Memory B cell (primary cell): Measurements from ENCODE around the gene SLC39A11.
"Not testable (repeated sequence)": the region's sequence is repeated elsewhere in the genome, so short reads cannot be mapped to it uniquely, and the experiment has no call there.

Source experiments
- ATAC-seq: fragments of 150-1000 bp; cut with Tn5 transposase; 2 replicates; pipeline ENCODE4 v1.10.0; 2021; ENCODE audit warnings: low read depth, mild to moderate bottlenecking, moderate library complexity
- DNase-seq, 2 donors: peaks; one replicate each; pipeline ENCODE4 v3.0.0; 2022; ENCODE audit warnings: low spot score in 2 of 2
- H3K27ac Mint-ChIP-seq: one replicate; pipeline ENCODE4 v1.8.0; 2022; ENCODE audit warnings: mild to moderate bottlenecking, moderate library complexity, mixed read lengths
- H3K27me3 Mint-ChIP-seq: one replicate; pipeline ENCODE4 v1.8.0; 2022; ENCODE audit warnings: mixed read lengths
- H3K36me3 Mint-ChIP-seq: one replicate; pipeline ENCODE4 v1.8.0; 2022; ENCODE audit warnings: mild to moderate bottlenecking, mixed read lengths
- H3K4me1 Mint-ChIP-seq: one replicate; pipeline ENCODE4 v1.8.0; 2022; ENCODE audit warnings: mixed read lengths
- H3K4me3 Mint-ChIP-seq: one replicate; pipeline ENCODE4 v1.8.0; 2022; ENCODE audit warnings: mild to moderate bottlenecking, moderate library complexity, mixed read lengths
- H3K9me3 Mint-ChIP-seq: one replicate; pipeline ENCODE4 v1.8.0; 2022; ENCODE audit warnings: mixed read lengths

Gene SLC39A11

GRCh38 chr17:72913142-72913682 lies 179.3 kb downstream of the SLC39A11 start:
- peaks cover 9% of the 10 kb centered on the region for H3K36me3 Mint-ChIP-seq
- H3K9me3 Mint-ChIP-seq = no peaks in the 10 kb centered on the region
- H3K27ac Mint-ChIP-seq = no peak overlapping the region
- H3K4me3 Mint-ChIP-seq = no peak overlapping the region
- no peaks in the 10 kb centered on the region for H3K4me1 Mint-ChIP-seq
- ATAC-seq (no peak), DNase-seq (no peak)
- no peaks in the 10 kb centered on the region for H3K27me3 Mint-ChIP-seq

DNA sequence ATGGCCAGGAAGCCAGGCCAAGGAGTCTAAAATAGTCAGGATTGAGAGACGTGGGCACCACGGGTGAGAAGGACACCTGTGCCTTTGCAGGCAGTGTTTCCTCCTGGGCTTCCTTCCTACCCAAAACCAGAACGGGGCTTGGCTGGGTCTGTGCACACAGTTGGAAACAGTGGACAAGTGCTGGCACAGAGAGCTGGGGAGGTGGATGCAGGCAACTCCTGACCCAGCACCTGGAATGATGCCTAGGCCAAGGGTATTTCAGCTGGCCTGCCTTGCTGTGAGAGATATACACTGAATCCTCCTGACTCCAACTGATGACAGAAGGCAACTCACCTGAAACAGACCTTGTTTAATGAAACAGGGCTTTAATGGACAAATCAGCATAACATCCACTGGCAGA lies 186.2 kb downstream of the SLC39A11 start:
- ATAC-seq = no peak
- Mint-ChIP-seq H3K27me3 (no peaks in the 10 kb centered on the region), H3K4me3 (no peak overlapping the region), H3K9me3 (peaks cover 1% of the 10 kb centered on the region), H3K4me1 (no peaks in the 10 kb centered on the region), H3K36me3 (peaks cover 8% of the 10 kb centered on the region), H3K27ac (no peak overlapping the region)
- DNase-seq = no peak

- no peak overlapping the region for H3K4me3 Mint-ChIP-seq
- H3K27ac Mint-ChIP-seq = no peak overlapping the region
- no peaks in the 10 kb centered on the region for H3K4me1 Mint-ChIP-seq
- DNase-seq (no peak), ATAC-seq (no peak)
- H3K27me3 Mint-ChIP-seq = no peaks in the 10 kb centered on the region
- peaks cover 13% of the 10 kb centered on the region for H3K36me3 Mint-ChIP-seq
- peaks cover 1% of the 10 kb centered on the region for H3K9me3 Mint-ChIP-seq
These were observed 189.0 kb downstream of the SLC39A11 start for GRCh38 chr17:72903522-72903921.

DNA sequence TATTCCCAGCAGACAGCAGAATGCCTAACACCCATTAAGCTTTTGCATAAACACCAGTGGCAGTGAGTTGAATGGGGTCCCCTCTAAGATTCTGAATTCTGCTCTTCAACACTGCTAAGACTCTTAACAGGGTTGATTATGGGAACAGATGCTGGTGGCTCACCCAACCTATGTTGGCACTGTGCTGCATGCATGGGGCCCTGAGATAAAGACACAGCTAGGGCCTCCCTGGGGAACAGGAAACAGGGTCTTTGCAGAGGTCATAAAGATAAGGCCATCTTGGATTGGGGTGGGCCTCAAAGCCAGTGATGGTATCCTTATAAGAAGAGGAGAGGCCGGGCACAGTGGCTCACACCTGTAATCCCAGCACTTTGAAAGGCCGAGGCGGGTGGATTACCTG lies 190.8 kb downstream of the SLC39A11 start:
- DNase-seq = no peak
- peaks cover 1% of the 10 kb centered on the region for H3K9me3 Mint-ChIP-seq
- no peak overlapping the region for H3K27ac Mint-ChIP-seq
- no peak for ATAC-seq
- H3K36me3 Mint-ChIP-seq = peaks cover 22% of the 10 kb centered on the region
- H3K27me3 Mint-ChIP-seq = no peaks in the 10 kb centered on the region
- no peaks in the 10 kb centered on the region for H3K4me1 Mint-ChIP-seq
- H3K4me3 Mint-ChIP-seq = no peak overlapping the region

DNA sequence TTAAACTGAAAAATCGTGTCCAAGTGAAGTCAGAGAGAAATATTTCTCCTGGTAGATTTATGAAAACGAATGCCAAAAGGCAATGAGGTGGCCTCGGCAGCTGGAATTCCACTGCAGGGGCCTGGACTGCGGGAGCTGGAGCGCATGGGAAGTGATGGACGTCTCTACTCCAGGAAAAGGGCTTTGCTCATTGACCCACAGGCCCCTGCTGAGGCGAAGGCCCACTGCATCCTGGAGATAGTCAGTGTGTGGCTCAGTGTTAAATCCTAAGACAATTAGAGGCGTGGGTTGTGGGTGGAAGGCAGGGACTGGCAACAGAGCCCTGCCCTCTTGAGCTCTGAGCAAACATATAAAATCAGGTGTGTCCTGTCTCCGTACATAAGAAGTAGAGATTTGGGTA lies 191.4 kb downstream of the SLC39A11 start:
- ATAC-seq (no peak), DNase-seq (no peak)
- Mint-ChIP-seq H3K27ac (no peak overlapping the region), H3K36me3 (peaks cover 21% of the 10 kb centered on the region), H3K9me3 (peaks cover 1% of the 10 kb centered on the region), H3K4me3 (no peak overlapping the region), H3K27me3 (no peaks in the 10 kb centered on the region), H3K4me1 (no peaks in the 10 kb centered on the region)

DNA sequence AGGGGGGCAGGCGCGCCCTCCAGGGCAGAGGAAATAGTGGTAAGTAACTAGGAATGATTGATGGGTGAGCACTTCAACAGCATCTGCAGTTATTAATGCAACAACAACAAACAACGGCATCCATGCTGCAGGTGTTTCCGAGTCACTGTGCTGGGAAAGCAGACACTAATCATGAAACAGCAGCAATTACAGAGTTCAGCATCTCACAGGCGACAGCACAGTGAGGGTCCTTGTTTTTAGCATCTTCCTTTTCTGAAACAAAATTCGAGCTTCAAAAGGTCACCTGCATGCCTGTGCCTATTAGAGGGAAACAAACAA lies 191.9 kb downstream of the SLC39A11 start:
- Mint-ChIP-seq H3K36me3 (peaks cover 18% of the 10 kb centered on the region), H3K4me1 (no peaks in the 10 kb centered on the region), H3K27me3 (no peaks in the 10 kb centered on the region), H3K9me3 (no peaks in the 10 kb centered on the region), H3K4me3 (no peak overlapping the region), H3K27ac (no peak overlapping the region)
- ATAC-seq (no peak), DNase-seq (no peak)

DNA sequence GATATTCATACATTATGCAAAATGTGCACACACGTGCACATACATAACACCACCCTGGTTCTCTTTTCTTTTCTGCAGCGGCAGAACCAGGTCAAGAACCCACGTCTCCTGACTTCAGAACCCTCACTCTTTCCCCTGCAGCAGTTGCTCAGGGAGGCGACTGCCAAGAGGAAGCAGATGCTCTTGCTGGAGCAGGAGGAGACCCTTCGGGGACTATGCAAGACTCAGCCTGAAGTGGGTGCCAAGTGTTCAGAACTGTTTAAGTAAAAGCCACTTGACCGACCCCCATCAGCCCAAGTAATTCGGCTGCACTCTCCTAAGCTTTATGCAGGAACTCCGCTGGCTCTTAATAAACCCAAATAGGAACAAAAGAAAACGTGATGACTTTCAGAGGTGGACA lies 193.8 kb downstream of the SLC39A11 start:
- Mint-ChIP-seq H3K9me3 (no peaks in the 10 kb centered on the region), H3K4me1 (no peaks in the 10 kb centered on the region), H3K36me3 (peaks cover 23% of the 10 kb centered on the region), H3K4me3 (no peak overlapping the region), H3K27ac (no peak overlapping the region), H3K27me3 (no peaks in the 10 kb centered on the region)
- DNase-seq (no peak), ATAC-seq (no peak)

DNA sequence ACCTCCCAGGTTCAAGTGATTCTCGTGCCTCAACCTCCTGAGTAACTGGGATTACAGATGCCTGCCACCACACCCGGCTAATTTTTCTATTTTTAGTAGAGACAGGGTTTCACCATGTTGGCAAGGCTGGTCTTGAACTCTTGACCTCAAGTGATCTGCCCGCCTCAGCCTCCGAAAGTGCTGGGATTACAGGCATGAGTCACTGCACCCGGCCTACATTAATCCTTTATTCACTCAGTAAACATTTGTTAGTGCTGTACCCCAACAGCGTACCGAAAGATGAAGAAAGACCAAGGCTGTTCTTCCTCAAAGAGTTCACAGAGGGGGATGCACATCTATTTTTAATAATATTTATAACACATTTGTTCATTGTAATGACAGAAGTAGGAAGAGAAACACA lies 196.2 kb downstream of the SLC39A11 start:
- H3K9me3 Mint-ChIP-seq, H3K4me3 Mint-ChIP-seq, ATAC-seq, H3K4me1 Mint-ChIP-seq, DNase-seq, H3K27ac Mint-ChIP-seq, H3K27me3 Mint-ChIP-seq: not testable (repeated sequence)
- H3K36me3 Mint-ChIP-seq = peaks cover 27% of the 10 kb centered on the region

DNA sequence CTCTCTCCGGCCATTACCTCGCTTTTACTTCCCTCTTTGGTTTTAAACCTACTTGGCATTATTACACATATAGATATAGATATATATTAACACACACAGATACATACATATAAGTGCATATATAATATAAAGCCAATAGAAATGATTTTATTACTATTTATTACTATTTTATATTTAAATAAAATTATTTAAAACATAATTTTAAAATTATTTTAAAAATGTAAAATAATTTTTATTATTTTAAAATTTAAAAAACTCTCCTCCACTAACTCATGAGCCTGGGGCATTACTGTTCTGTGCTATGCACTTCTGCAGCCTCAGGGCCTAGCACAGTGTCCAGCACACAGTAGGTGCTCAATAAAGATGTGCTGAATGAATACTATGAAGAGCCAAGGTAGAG lies 200.9 kb downstream of the SLC39A11 start:
- ATAC-seq = no peak
- H3K4me3 Mint-ChIP-seq = no peak overlapping the region

GRCh38 chr17:72890711-72891110 lies 201.8 kb downstream of the SLC39A11 start:
- no peak overlapping the region for H3K4me3 Mint-ChIP-seq
- H3K36me3 Mint-ChIP-seq = peaks cover 35% of the 10 kb centered on the region
- ATAC-seq (no peak), DNase-seq (no peak)
- no peaks in the 10 kb centered on the region for H3K27me3 Mint-ChIP-seq
- no peaks in the 10 kb centered on the region for H3K9me3 Mint-ChIP-seq
- no peak overlapping the region for H3K27ac Mint-ChIP-seq
- no peaks in the 10 kb centered on the region for H3K4me1 Mint-ChIP-seq

More for the DNA sequence above, 200.9 kb downstream of the SLC39A11 start:
- H3K27ac Mint-ChIP-seq = no peak overlapping the region
- no peaks in the 10 kb centered on the region for H3K27me3 Mint-ChIP-seq
- H3K9me3 Mint-ChIP-seq = no peaks in the 10 kb centered on the region
- H3K4me1 Mint-ChIP-seq = no peaks in the 10 kb centered on the region
- no peak for DNase-seq
- peaks cover 29% of the 10 kb centered on the region for H3K36me3 Mint-ChIP-seq

DNA sequence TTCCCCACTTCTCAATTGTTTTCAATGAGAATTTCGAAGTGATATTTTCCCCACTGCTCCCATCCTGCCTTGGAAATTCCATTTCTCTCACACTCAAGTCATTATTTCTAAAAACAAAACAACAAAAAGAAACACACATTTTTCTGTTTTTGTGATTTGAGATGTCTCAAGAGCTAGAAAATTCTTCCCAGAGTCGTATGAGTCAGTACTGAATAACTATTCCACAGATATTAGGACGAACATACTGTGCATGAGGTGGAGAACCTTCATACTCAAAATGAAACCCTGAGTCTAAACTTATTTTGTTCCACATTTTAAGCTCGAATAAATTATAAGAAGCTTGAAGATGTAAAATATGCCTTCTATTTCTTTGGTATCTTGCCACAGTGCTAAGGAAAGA lies 204.6 kb downstream of the SLC39A11 start:
- Mint-ChIP-seq H3K4me3 (no peak overlapping the region), H3K36me3 (peaks cover 30% of the 10 kb centered on the region), H3K27me3 (no peaks in the 10 kb centered on the region), H3K27ac (no peak overlapping the region), H3K9me3 (no peaks in the 10 kb centered on the region), H3K4me1 (no peaks in the 10 kb centered on the region)
- DNase-seq (no peak), ATAC-seq (no peak)

- Mint-ChIP-seq H3K4me1 (no peaks in the 10 kb centered on the region), H3K36me3 (peaks cover 31% of the 10 kb centered on the region), H3K27me3 (no peaks in the 10 kb centered on the region), H3K9me3 (no peaks in the 10 kb centered on the region), H3K4me3 (no peak overlapping the region), H3K27ac (no peak overlapping the region)
- ATAC-seq (no peak), DNase-seq (no peak)
These were observed 205.2 kb downstream of the SLC39A11 start for GRCh38 chr17:72887322-72887721.

GRCh38 chr17:72886622-72887021 lies 205.9 kb downstream of the SLC39A11 start:
- no peaks in the 10 kb centered on the region for H3K4me1 Mint-ChIP-seq
- H3K27ac Mint-ChIP-seq = no peak overlapping the region
- no peak for ATAC-seq
- no peak for DNase-seq
- H3K36me3 Mint-ChIP-seq = peaks cover 35% of the 10 kb centered on the region
- no peaks in the 10 kb centered on the region for H3K27me3 Mint-ChIP-seq
- no peak overlapping the region for H3K4me3 Mint-ChIP-seq
- no peaks in the 10 kb centered on the region for H3K9me3 Mint-ChIP-seq

- peaks cover 35% of the 10 kb centered on the region for H3K36me3 Mint-ChIP-seq
- H3K4me3 Mint-ChIP-seq = no peak overlapping the region
- no peak overlapping the region for H3K27ac Mint-ChIP-seq
- H3K9me3 Mint-ChIP-seq = peaks cover 4% of the 10 kb centered on the region
- H3K27me3 Mint-ChIP-seq = no peaks in the 10 kb centered on the region
- H3K4me1 Mint-ChIP-seq = no peaks in the 10 kb centered on the region
- DNase-seq = no peak
- no peak for ATAC-seq
These were observed 208.4 kb downstream of the SLC39A11 start for GRCh38 chr17:72884066-72884465.

DNA sequence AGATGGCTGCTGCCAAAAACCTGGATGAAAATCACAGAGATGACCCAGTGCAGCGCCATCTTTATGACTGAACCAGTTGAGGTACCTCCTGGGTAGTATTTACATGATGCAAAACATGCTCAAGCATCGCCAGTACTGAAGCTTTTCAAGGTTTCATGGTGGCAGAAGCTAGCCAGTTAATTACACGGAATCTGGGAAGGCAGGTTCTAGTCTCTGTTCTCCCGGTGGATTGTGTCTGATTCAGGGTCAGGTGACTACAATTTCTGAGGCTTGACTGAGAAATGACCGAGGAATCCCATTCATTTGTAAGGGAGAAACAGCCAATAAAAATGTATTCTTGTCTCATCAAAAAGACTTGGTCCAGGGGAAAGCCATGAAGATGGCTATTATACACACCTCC lies 209.1 kb downstream of the SLC39A11 start:
- Mint-ChIP-seq H3K27me3 (no peaks in the 10 kb centered on the region), H3K4me3 (no peak overlapping the region), H3K36me3 (peaks cover 32% of the 10 kb centered on the region), H3K27ac (no peak overlapping the region), H3K4me1 (no peaks in the 10 kb centered on the region), H3K9me3 (peaks cover 6% of the 10 kb centered on the region)
- ATAC-seq (no peak), DNase-seq (no peak)
